Mesenchymal stem cell (in vitro differentiated cells and primary cell): ENCODE data around the gene CRISPLD2.

Experiments
- DNase-seq: peaks from one replicate; pipeline ENCODE4 v3.0.0-alpha.2; 2013
- H2AFZ ChIP-seq: one replicate; pipeline ENCODE4 v1.6.1; 2013; ENCODE audit warnings: low read depth, mild to moderate bottlenecking, control low read depth, inconsistent platforms, low read length, moderate library complexity
- H2AK5ac ChIP-seq: 2 replicates; pipeline ENCODE4 v1.6.1; 2013; ENCODE audit warnings: low read length, moderate library complexity, mild to moderate bottlenecking, inconsistent platforms; ENCODE audit not compliant: severe bottlenecking
- H2BK120ac ChIP-seq: one replicate; pipeline ENCODE4 v1.6.1; 2013; ENCODE audit warnings: low read depth, mild to moderate bottlenecking, inconsistent platforms, low read length, moderate library complexity
- H2BK12ac ChIP-seq, 2 experiments: one replicate each; pipeline ENCODE4 v1.6.1; 2013; ENCODE audit warnings: inconsistent platforms in 2 of 2, low read length in 2 of 2, mild to moderate bottlenecking in 2 of 2, moderate library complexity in 2 of 2, control low read depth in 1 of 2
- H2BK15ac ChIP-seq: one replicate; pipeline ENCODE4 v1.6.1; 2013; ENCODE audit warnings: mild to moderate bottlenecking, low read depth, inconsistent platforms; ENCODE audit not compliant: poor library complexity, severe bottlenecking
- H2BK5ac ChIP-seq: 2 replicates; pipeline ENCODE4 v1.6.1; 2013; ENCODE audit warnings: low read depth, mild to moderate bottlenecking, low read length, control low read depth, inconsistent platforms; ENCODE audit not compliant: poor library complexity, severe bottlenecking
- H3K14ac ChIP-seq, 2 experiments: one replicate each; pipeline ENCODE4 v1.6.1; 2013; ENCODE audit warnings: inconsistent platforms in 2 of 2, low read length in 2 of 2, control low read depth in 1 of 2, mild to moderate bottlenecking in 1 of 2, moderate library complexity in 1 of 2
- H3K18ac ChIP-seq, 2 experiments: one replicate each; pipeline ENCODE4 v1.6.1; 2013; ENCODE audit warnings: inconsistent platforms in 2 of 2, low read length in 2 of 2, control low read depth in 1 of 2, low read depth in 1 of 2, mild to moderate bottlenecking in 1 of 2
- H3K23ac ChIP-seq, 2 experiments: one replicate each; pipeline ENCODE4 v1.6.1; 2013; ENCODE audit warnings: inconsistent platforms in 2 of 2, low read length in 2 of 2, mild to moderate bottlenecking in 2 of 2, moderate library complexity in 2 of 2, control low read depth in 1 of 2
- H3K27ac ChIP-seq: 2 replicates; pipeline ENCODE4 v1.5.1; 2013; ENCODE audit warnings: mild to moderate bottlenecking, moderate library complexity, low read length, control low read depth, inconsistent platforms; ENCODE audit not compliant: poor library complexity, severe bottlenecking
- H3K27me3 ChIP-seq, 2 experiments: 2 replicates each; pipeline versions ENCODE4 v1.6.1 to v1.7.0; 2013; ENCODE audit warnings: low read length in 2 of 2, mild to moderate bottlenecking in 2 of 2, moderate library complexity in 2 of 2, control low read depth in 1 of 2, inconsistent platforms in 1 of 2; ENCODE audit not compliant: control insufficient read depth in 1 of 2, insufficient read depth in 1 of 2
- H3K36me3 ChIP-seq, 2 experiments: 2 replicates each; pipeline versions ENCODE4 v1.6.1 to v1.7.0; 2013; ENCODE audit warnings: low read length in 2 of 2, control low read depth in 1 of 2, inconsistent platforms in 1 of 2, low read depth in 1 of 2, mild to moderate bottlenecking in 1 of 2; ENCODE audit not compliant: insufficient read depth in 2 of 2, control insufficient read depth in 1 of 2
- H3K4ac ChIP-seq, 2 experiments: one replicate each; pipeline ENCODE4 v1.6.1; 2013; ENCODE audit warnings: inconsistent platforms in 2 of 2, low read length in 2 of 2, mild to moderate bottlenecking in 2 of 2, moderate library complexity in 2 of 2, control low read depth in 1 of 2, low read depth in 1 of 2
- H3K4me1 ChIP-seq: 2 replicates; pipeline ENCODE4 v1.6.1; 2013; ENCODE audit warnings: low read depth, low read length, control low read depth; ENCODE audit not compliant: control insufficient read depth, insufficient read depth
- H3K4me2 ChIP-seq: 2 replicates; pipeline ENCODE4 v1.6.1; 2013; ENCODE audit warnings: low read length, mild to moderate bottlenecking, inconsistent platforms; ENCODE audit not compliant: poor library complexity, severe bottlenecking
- H3K4me3 ChIP-seq, 2 experiments: 2 replicates each; pipeline versions ENCODE4 v1.5.1 to v1.7.0; 2013; ENCODE audit warnings: low read length in 2 of 2, mild to moderate bottlenecking in 2 of 2, control low read depth in 1 of 2, low read depth in 1 of 2; ENCODE audit not compliant: insufficient read depth in 1 of 2
- H3K79me1 ChIP-seq: replicated peaks from 2 replicates; pipeline ENCODE4 v1.6.1; 2013; ENCODE audit warnings: mild to moderate bottlenecking, control low read depth, low read length, inconsistent platforms; ENCODE audit not compliant: poor library complexity, severe bottlenecking
- H3K9ac ChIP-seq: 2 replicates; pipeline ENCODE4 v1.7.0; 2013; ENCODE audit warnings: mild to moderate bottlenecking, low read length, moderate library complexity
- H3K9me3 ChIP-seq: 2 replicates; pipeline ENCODE4 v1.7.0; 2013; ENCODE audit warnings: mild to moderate bottlenecking, low read length; ENCODE audit not compliant: control insufficient read depth
- H4K8ac ChIP-seq: one replicate; pipeline ENCODE4 v1.6.1; 2013; ENCODE audit warnings: inconsistent platforms, mild to moderate bottlenecking, low read length, moderate library complexity
- H4K91ac ChIP-seq: one replicate; pipeline ENCODE4 v1.6.1; 2013; ENCODE audit warnings: mild to moderate bottlenecking, low read length, inconsistent platforms
- WGBS: methylation state at CpG from one replicate; pipeline ENCODE4 v1.1.7; 2013; ENCODE audit warnings: mixed read lengths; 5-methylcytosine and 5-hydroxymethylcytosine counted together

The CRISPLD2 gene

DNA sequence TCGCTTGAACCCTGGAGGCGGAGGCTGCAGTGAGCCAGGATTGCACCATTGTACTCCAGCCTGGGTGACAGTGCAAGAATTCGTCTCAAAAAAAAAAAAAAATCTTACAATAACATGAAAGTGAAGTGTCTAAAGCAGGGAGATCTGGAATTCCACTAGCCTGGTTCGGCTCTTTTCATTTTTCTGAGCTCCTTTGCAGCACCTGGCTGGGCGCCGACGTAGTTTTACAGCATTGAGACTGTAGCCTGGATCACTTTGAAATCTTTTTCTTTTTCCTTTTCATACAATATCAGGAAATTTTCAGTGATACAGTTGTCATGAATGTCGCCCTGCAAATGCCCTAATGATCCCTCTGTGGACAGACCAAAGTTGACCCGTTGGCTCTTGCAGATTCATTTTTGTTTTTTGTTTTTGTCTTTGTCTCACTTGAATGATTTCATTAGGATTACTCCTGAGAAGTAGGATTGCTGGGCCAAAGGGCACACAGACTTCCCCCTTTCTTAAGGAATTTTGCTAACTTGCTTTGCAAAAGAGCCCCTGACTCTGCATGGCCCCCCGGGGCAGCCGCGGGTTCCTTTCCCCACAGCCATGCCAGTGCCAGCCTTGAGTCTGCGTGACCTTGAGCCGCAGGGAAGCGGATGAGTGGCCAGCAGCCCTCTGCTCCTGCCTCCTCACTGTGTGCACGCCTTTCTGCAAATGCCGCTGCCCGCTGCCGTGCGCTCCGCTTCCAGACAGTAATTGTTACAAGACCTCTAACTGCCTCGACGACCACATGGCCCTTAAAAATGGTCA is 28.0 kb downstream of the CRISPLD2 start:
- Histone ChIP-seq H2AK5ac (no peak overlapping the region), H3K36me3 (no peaks in the 10 kb centered on the region), H3K9ac (no peak overlapping the region), H3K14ac (peak overlapping the region in 1 of 2 experiments; percentile 9), H3K4me3 (no peak overlapping the region), H3K9me3 (peaks cover 5% of the 10 kb centered on the region), H2AFZ (no peak overlapping the region), H4K91ac (no peak overlapping the region), H3K18ac (no peak overlapping the region), H3K79me1 (no peaks in the 10 kb centered on the region), H3K27ac (no peak overlapping the region), H4K8ac (no peak overlapping the region), H2BK120ac (no peak overlapping the region), H3K27me3 (no peaks in the 10 kb centered on the region), H3K4me1 (peaks cover 30% of the 10 kb centered on the region), H2BK12ac (no peak overlapping the region), H2BK5ac (no peak overlapping the region), H3K4me2 (no peak overlapping the region), H3K4ac (no peak overlapping the region), H3K23ac (no peak overlapping the region), H2BK15ac (no peak overlapping the region)
- DNase-seq: no peak
- WGBS: 81% methylated on average over 22 of the region's 23 CpGs

DNA sequence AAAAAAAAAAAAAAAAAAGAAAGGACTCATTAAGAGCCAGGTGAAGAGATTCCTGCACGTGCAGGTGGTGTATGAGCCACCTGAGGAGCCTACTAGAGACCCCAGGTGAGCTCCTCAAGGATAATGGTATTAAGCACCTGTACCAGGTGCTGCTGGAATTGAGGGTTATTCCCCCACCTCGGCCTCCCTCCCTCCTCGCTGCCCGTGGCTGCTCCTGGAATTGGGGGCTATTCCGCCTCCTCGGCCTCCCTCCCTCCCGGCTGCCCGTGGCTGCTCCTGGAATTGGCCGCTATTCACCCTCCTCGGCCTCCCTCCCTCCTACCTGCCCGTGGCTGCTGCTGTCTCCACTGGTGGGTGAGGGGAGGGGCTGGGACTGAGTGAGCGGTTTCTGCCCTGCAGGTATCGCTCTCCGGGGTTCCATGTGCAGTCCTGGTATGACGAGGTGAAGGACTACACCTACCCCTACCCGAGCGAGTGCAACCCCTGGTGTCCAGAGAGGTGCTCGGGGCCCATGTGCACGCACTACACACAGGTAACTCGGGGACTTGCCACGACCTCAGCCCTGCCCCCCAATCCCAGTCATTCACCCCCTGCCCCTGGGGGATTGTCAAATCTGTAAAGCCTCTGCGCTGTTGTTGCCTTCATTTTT is 29.3 kb downstream of the CRISPLD2 start:
- H3K9me3 ChIP-seq: peaks cover 5% of the 10 kb centered on the region
- H3K18ac ChIP-seq: no peak overlapping the region
- no peak overlapping the region for H2BK15ac ChIP-seq
- peaks cover 29% of the 10 kb centered on the region for H3K4me1 ChIP-seq
- no peaks in the 10 kb centered on the region for H3K27me3 ChIP-seq
- H2BK5ac ChIP-seq: no peak overlapping the region
- DNase-seq: no peak
- no peak overlapping the region for H3K27ac ChIP-seq
- no peak overlapping the region for H3K4me2 ChIP-seq
- H3K14ac ChIP-seq: no peak overlapping the region
- no peak overlapping the region for H3K4me3 ChIP-seq
- 83% methylated on average over 15 of the region's 22 CpGs for WGBS
- H2BK120ac ChIP-seq: no peak overlapping the region
- H3K23ac ChIP-seq: no peak overlapping the region
- no peak overlapping the region for H4K8ac ChIP-seq
- no peak overlapping the region for H4K91ac ChIP-seq
- H2BK12ac ChIP-seq: no peak overlapping the region
- H3K36me3 ChIP-seq: no peaks in the 10 kb centered on the region
- H3K9ac ChIP-seq: no peak overlapping the region
- H3K4ac ChIP-seq: no peak overlapping the region
- no peak overlapping the region for H2AFZ ChIP-seq
- H3K79me1 ChIP-seq: no peaks in the 10 kb centered on the region
- H2AK5ac ChIP-seq: no peak overlapping the region

- Histone ChIP-seq H3K23ac (no peak overlapping the region), H3K79me1 (no peaks in the 10 kb centered on the region), H2BK12ac (no peak overlapping the region), H3K9me3 (peaks cover 5% of the 10 kb centered on the region), H3K4me2 (no peak overlapping the region), H4K8ac (no peak overlapping the region), H2AFZ (no peak overlapping the region), H2BK15ac (no peak overlapping the region), H3K4ac (no peak overlapping the region), H3K18ac (no peak overlapping the region), H3K14ac (no peak overlapping the region), H3K9ac (no peak overlapping the region), H3K4me3 (no peak overlapping the region), H4K91ac (no peak overlapping the region), H2BK120ac (no peak overlapping the region), H2AK5ac (no peak overlapping the region), H3K27ac (no peak overlapping the region), H3K36me3 (no peaks in the 10 kb centered on the region), H3K27me3 (no peaks in the 10 kb centered on the region), H3K4me1 (peaks cover 34% of the 10 kb centered on the region), H2BK5ac (no peak overlapping the region)
- WGBS: 90% methylated on average over 6 of the region's 6 CpGs
- DNase-seq: no peak
Measured at GRCh38 chr16:84849751-84850150, 30.0 kb downstream of the CRISPLD2 start.

DNA sequence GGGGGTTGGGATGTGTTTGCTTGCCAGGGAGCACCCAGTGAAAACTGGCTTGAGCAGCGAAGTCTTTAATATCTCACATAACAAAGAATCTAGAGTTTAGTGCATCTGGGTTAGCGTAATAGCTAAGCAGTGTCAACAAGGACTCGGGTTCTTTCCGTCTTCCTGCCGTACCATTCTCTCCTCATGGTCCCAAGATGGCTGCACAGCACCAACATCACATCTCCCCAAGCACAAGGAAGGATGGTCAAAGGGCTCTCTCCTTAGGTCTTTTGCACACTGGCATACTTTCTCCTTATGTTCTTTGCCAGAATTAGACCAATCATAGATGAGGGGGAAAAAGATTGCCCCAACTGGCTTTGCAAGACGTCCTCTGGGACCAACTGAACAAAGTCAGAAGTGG is 30.9 kb downstream of the CRISPLD2 start:
- WGBS: 91% methylated on average over 6 of the region's 6 CpGs
- Histone ChIP-seq H2BK120ac (no peak overlapping the region), H2BK12ac (no peak overlapping the region), H2BK15ac (no peak overlapping the region), H4K91ac (no peak overlapping the region), H3K27me3 (no peaks in the 10 kb centered on the region), H3K4me3 (no peak overlapping the region), H3K9me3 (peaks cover 5% of the 10 kb centered on the region), H3K36me3 (no peaks in the 10 kb centered on the region), H3K14ac (no peak overlapping the region), H3K4me1 (peaks cover 34% of the 10 kb centered on the region), H3K9ac (no peak overlapping the region), H3K4ac (no peak overlapping the region), H3K27ac (peak overlapping the region; percentile 78), H2AK5ac (peak overlapping the region; percentile 85), H3K4me2 (no peak overlapping the region), H2AFZ (no peak overlapping the region), H2BK5ac (no peak overlapping the region), H4K8ac (no peak overlapping the region), H3K18ac (no peak overlapping the region), H3K23ac (no peak overlapping the region), H3K79me1 (no peaks in the 10 kb centered on the region)
- DNase-seq: no peak
